Measurements from ENCODE around the gene GALNT10. TPM values are rescaled to one million over a fixed set of nuclear protein-coding genes. Genes with fewer than 3 reads are reported as not detected.

Gene GALNT10
- total and polyA plus RNA-seq, 9 of the 15 experiments (the other 6 are each of a cell fraction or from before 2014, with no cell fraction given) = 4.6 to 37.1 (median 13.3) TPM

GRCh38 chr5:154278186-154278585 lies 87.7 kb downstream of the GALNT10 start (continued):
- no peak for TF ChIP-seq CHD7 (IDR thresholded peaks at IDR 0.05; ENCODE audit: low read depth, low read length)
- no peak for TF ChIP-seq DMBX1 (CRISPR knock-in tag; IDR thresholded peaks at IDR 0.05; ENCODE audit: borderline replicate concordance)
- no peak for TF ChIP-seq DNMT1 (IDR thresholded peaks at IDR 0.05)
- no peak for TF ChIP-seq ATF7 (IDR thresholded peaks at IDR 0.05)

Data from K562 (cell line).